DOHH2 (cell line): ENCODE measurements around the gene CNPY1.

Experiments used
- H3F3A ChIP-seq: fragments of 200-600 bp; sonication (generic), shearing (Covaris generic); 2 replicates; pipeline ENCODE4 v1.6.0; 2016; ENCODE audit warnings: antibody characterized with exemption, mild to moderate bottlenecking; ENCODE audit not compliant: control insufficient read depth, insufficient read depth
- H3K27ac ChIP-seq: fragments of 200-600 bp; sonication (generic); 2 replicates; pipeline ENCODE4 v1.5.1; 2014; ENCODE audit warnings: low read depth, mild to moderate bottlenecking, low read length, moderate library complexity
- H3K27me3 ChIP-seq: fragments of 200-600 bp; sonication (generic); 2 replicates; pipeline ENCODE4 v1.6.1; 2014; ENCODE audit warnings: mild to moderate bottlenecking, low read length, mixed read lengths; ENCODE audit not compliant: control insufficient read depth
- H3K36me3 ChIP-seq: fragments of 200-600 bp; sonication (generic); 2 replicates; pipeline ENCODE4 v1.6.1; 2014; ENCODE audit warnings: mild to moderate bottlenecking, low read length, moderate library complexity, mixed read lengths; ENCODE audit not compliant: control insufficient read depth
- H3K4me1 ChIP-seq: fragments of 200-600 bp; sonication (generic); 2 replicates; pipeline ENCODE4 v1.6.1; 2014; ENCODE audit warnings: mild to moderate bottlenecking, low read length, mixed read lengths; ENCODE audit not compliant: control insufficient read depth
- H3K4me2 ChIP-seq: fragments of 200-600 bp; sonication (generic); 2 replicates; pipeline ENCODE4 v1.6.0; 2014; ENCODE audit warnings: mild to moderate bottlenecking, low read length, moderate library complexity
- H3K4me3 ChIP-seq: fragments of 200-600 bp; sonication (generic); 2 replicates; pipeline ENCODE4 v1.5.1; 2014; ENCODE audit warnings: mild to moderate bottlenecking, low read length, mixed read lengths
- H3K79me2 ChIP-seq: fragments of 200-600 bp; sonication (generic); 2 replicates; pipeline ENCODE4 v1.6.1; 2014; ENCODE audit warnings: mild to moderate bottlenecking, low read length, mixed read lengths; ENCODE audit not compliant: control insufficient read depth
- H3K9me2 ChIP-seq: fragments of 200-600 bp; sonication (generic); replicated peaks from 2 replicates; pipeline ENCODE4 v1.6.1; 2014; ENCODE audit warnings: mild to moderate bottlenecking, low read length, mixed read lengths; ENCODE audit not compliant: control insufficient read depth
- H3K9me3 ChIP-seq: fragments of 200-600 bp; sonication (generic); 2 replicates; pipeline ENCODE4 v1.6.1; 2014; ENCODE audit warnings: antibody characterized with exemption, low read length, mixed read lengths; ENCODE audit not compliant: control insufficient read depth, insufficient read depth
- H4K20me1 ChIP-seq: fragments of 200-600 bp; sonication (generic); 2 replicates; pipeline ENCODE4 v1.6.0; 2014; ENCODE audit warnings: low read depth, mild to moderate bottlenecking, antibody characterized with exemption, low read length, moderate library complexity; ENCODE audit not compliant: control insufficient read depth, insufficient read depth
- CTCF ChIP-seq: fragments of 200-600 bp; sonication (generic); IDR thresholded peaks from one replicate; pipeline ENCODE4 v1.5.1; 2014; ENCODE audit warnings: antibody characterized with exemption, mild to moderate bottlenecking, low read depth, low read length; ENCODE audit not compliant: poor library complexity, severe bottlenecking
- EZH2phosphoT487 ChIP-seq: fragments of 200-600 bp; sonication (generic); IDR thresholded peaks from 2 replicates; pipeline ENCODE4 v1.6.1; 2017; ENCODE audit warnings: borderline replicate concordance, mild to moderate bottlenecking, antibody characterized with exemption, low read length, moderate library complexity, mixed read lengths

CNPY1 gene

GRCh38 chr7:155545348-155545747, 1.0 kb downstream of the CNPY1 start:
- no peaks in the 10 kb centered on the region for H3K9me3 ChIP-seq
- no peaks in the 10 kb centered on the region for H3K79me2 ChIP-seq
- no peaks in the 10 kb centered on the region; the same call in 1 of the 2 replicates for H3K27me3 ChIP-seq
- no peak for TF ChIP-seq EZH2phosphoT487
- TF ChIP-seq CTCF = peak; percentile 66
- H3K4me2 ChIP-seq = no peak overlapping the region
- no peak overlapping the region for H3K4me3 ChIP-seq
- no peak overlapping the region for H3K27ac ChIP-seq
- H4K20me1 ChIP-seq = no peaks in the 10 kb centered on the region
- H3K9me2 ChIP-seq = no peaks in the 10 kb centered on the region
- H3K36me3 ChIP-seq = no peaks in the 10 kb centered on the region
- H3F3A ChIP-seq = no peaks in the 10 kb centered on the region
- H3K4me1 ChIP-seq = no peaks in the 10 kb centered on the region

GRCh38 chr7:155544485-155544884, 1.9 kb downstream of the CNPY1 start:
- H3K4me3 ChIP-seq = no peak overlapping the region
- H3K27me3 ChIP-seq = no peaks in the 10 kb centered on the region; the same call in 1 of the 2 replicates
- no peaks in the 10 kb centered on the region for H3F3A ChIP-seq
- H3K27ac ChIP-seq = no peak overlapping the region
- H3K9me3 ChIP-seq = no peaks in the 10 kb centered on the region
- no peaks in the 10 kb centered on the region for H3K79me2 ChIP-seq
- H3K4me2 ChIP-seq = no peak overlapping the region
- H3K36me3 ChIP-seq = no peaks in the 10 kb centered on the region
- TF ChIP-seq CTCF (no peak), EZH2phosphoT487 (no peak)
- H4K20me1 ChIP-seq = no peaks in the 10 kb centered on the region
- no peaks in the 10 kb centered on the region for H3K4me1 ChIP-seq
- no peaks in the 10 kb centered on the region for H3K9me2 ChIP-seq

- Histone ChIP-seq H3K4me2 (no peak overlapping the region), H3K36me3 (no peaks in the 10 kb centered on the region), H3K4me3 (no peak overlapping the region), H3K27me3 (no peaks in the 10 kb centered on the region; the same call in 1 of the 2 replicates), H3F3A (no peaks in the 10 kb centered on the region), H4K20me1 (no peaks in the 10 kb centered on the region), H3K79me2 (no peaks in the 10 kb centered on the region), H3K27ac (no peak overlapping the region), H3K4me1 (no peaks in the 10 kb centered on the region), H3K9me2 (no peaks in the 10 kb centered on the region), H3K9me3 (no peaks in the 10 kb centered on the region)
- TF ChIP-seq EZH2phosphoT487 = no peak
- TF ChIP-seq CTCF = no peak
These were observed 2.4 kb downstream of the CNPY1 start for GRCh38 chr7:155543926-155544325.
